ENCODE measurements around the gene ZNF205. TPM values are rescaled to one million over a fixed set of nuclear protein-coding genes. Genes with fewer than 3 reads are reported as not detected.

The ZNF205 gene
- total and polyA plus RNA-seq, 2 of the 13 experiments (the other 11 are each of a cell fraction or from before 2014, with no cell fraction given) = 5.8 to 10.2 TPM

DNA sequence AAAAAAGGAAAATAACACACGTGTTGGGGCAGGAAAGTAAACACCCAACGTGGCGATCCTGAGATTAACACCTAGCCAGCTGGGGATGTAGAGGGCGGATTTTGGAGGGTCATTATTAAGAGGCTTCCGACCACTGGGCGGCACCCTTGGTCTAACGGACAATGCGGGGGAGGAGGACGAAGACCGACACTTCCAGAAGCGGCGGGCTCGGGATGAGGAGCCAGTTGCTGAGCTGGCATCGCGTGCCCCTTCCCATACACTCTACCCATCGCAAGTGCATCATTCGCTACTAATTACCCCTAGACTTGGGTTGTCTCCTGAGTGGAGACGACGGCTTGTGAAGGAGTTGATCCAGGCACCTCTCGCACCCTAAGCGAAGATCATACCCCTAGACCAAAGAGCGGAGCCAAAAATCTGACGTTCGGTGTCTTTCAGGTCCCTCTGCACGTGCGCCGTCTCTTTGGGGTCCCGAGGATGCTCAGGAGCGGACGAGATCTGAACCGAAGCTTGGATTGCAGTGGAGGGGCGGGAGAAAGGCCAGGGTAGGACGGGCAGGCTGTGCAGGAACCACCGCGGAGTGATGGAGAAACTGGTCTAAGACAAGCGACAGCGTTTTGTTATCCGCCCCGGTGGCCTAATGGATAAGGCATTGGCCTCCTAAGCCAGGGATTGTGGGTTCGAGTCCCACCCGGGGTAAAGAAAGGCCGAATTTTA is 40.0 kb downstream of the ZNF205 start (continued):
- TF ChIP-seq NR2C2 (CRISPR knock-in tag; IDR thresholded peaks at IDR 0.05; ENCODE audit: borderline replicate concordance) (no peak; the same call in 1 of the 2 replicates), NFRKB (IDR thresholded peaks at IDR 0.05) (no peak), ZNF274 (CRISPR knock-in tag; IDR thresholded peaks at IDR 0.05) (peak; percentile 81), MXI1 (IDR thresholded peaks at IDR 0.05; ENCODE audit: borderline replicate concordance, low read depth, low read length) (no peak; the same call in 2 of the 3 replicates), ZMYM4 (CRISPR knock-in tag; IDR thresholded peaks at IDR 0.05) (peak; percentile 54; the same call in 1 of the 2 replicates), ZBTB20 (CRISPR knock-in tag; IDR thresholded peaks at IDR 0.05; ENCODE audit: borderline replicate concordance, low read depth) (0 out of 2 replicates have a peak, but pooled peaks have one; percentile 61), GABPA (IDR thresholded peaks at IDR 0.05; ENCODE audit: low read depth, low read length) (no peak), GABPA (CRISPR knock-in tag; IDR thresholded peaks at IDR 0.05; ENCODE audit: low read depth) (no peak), SMAD9 (CRISPR knock-in tag; IDR thresholded peaks at IDR 0.05) (peak; percentile 44; the same call in 1 of the 2 replicates), MAFG (CRISPR knock-in tag; IDR thresholded peaks at IDR 0.05) (no peak), SSRP1 (CRISPR knock-in tag; IDR thresholded peaks at IDR 0.05) (no peak), ZMYM3 (CRISPR knock-in tag; IDR thresholded peaks at IDR 0.05) (peak; percentile 40; the same call in 1 of the 2 replicates), SP2 (CRISPR knock-in tag; IDR thresholded peaks at IDR 0.05) (0 out of 2 replicates have a peak, but pooled peaks have one; percentile 43), RFX5 (IDR thresholded peaks at IDR 0.05; ENCODE audit: low read depth, low read length) (no peak), KDM4B (CRISPR knock-in tag; IDR thresholded peaks at IDR 0.05) (peak; percentile 37; the same call in 1 of the 2 replicates), FOSL1 (CRISPR knock-in tag; IDR thresholded peaks at IDR 0.05; ENCODE audit: borderline replicate concordance) (no peak), SIN3A (IDR thresholded peaks at IDR 0.05; ENCODE audit: borderline replicate concordance, low read depth, low read length) (peak; percentile 36; the same call in 1 of the 2 replicates), HHEX (CRISPR knock-in tag; IDR thresholded peaks at IDR 0.05) (no peak), THAP9 (CRISPR knock-in tag; IDR thresholded peaks at IDR 0.05; ENCODE audit: borderline replicate concordance) (0 out of 2 replicates have a peak, but pooled peaks have one; percentile 43)
- TF ChIP-seq, protein P1, sequence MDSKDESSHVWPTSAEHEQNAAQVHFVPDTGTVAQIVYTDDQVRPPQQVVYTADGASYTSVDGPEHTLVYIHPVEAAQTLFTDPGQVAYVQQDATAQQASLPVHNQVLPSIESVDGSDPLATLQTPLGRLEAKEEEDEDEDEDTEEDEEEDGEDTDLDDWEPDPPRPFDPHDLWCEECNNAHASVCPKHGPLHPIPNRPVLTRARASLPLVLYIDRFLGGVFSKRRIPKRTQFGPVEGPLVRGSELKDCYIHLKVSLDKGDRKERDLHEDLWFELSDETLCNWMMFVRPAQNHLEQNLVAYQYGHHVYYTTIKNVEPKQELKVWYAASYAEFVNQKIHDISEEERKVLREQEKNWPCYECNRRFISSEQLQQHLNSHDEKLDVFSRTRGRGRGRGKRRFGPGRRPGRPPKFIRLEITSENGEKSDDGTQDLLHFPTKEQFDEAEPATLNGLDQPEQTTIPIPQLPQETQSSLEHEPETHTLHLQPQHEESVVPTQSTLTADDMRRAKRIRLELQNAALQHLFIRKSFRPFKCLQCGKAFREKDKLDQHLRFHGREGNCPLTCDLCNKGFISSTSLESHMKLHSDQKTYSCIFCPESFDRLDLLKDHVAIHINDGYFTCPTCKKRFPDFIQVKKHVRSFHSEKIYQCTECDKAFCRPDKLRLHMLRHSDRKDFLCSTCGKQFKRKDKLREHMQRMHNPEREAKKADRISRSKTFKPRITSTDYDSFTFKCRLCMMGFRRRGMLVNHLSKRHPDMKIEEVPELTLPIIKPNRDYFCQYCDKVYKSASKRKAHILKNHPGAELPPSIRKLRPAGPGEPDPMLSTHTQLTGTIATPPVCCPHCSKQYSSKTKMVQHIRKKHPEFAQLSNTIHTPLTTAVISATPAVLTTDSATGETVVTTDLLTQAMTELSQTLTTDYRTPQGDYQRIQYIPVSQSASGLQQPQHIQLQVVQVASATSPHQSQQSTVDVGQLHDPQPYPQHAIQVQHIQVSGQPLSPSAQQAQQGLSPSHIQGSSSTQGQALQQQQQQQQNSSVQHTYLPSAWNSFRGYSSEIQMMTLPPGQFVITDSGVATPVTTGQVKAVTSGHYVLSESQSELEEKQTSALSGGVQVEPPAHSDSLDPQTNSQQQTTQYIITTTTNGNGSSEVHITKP (CRISPR knock-in tag; IDR thresholded peaks at IDR 0.05; ENCODE audit: low read depth) = peak; percentile 47; the same call in 1 of the 2 replicates
- TF ChIP-seq, protein P2, sequence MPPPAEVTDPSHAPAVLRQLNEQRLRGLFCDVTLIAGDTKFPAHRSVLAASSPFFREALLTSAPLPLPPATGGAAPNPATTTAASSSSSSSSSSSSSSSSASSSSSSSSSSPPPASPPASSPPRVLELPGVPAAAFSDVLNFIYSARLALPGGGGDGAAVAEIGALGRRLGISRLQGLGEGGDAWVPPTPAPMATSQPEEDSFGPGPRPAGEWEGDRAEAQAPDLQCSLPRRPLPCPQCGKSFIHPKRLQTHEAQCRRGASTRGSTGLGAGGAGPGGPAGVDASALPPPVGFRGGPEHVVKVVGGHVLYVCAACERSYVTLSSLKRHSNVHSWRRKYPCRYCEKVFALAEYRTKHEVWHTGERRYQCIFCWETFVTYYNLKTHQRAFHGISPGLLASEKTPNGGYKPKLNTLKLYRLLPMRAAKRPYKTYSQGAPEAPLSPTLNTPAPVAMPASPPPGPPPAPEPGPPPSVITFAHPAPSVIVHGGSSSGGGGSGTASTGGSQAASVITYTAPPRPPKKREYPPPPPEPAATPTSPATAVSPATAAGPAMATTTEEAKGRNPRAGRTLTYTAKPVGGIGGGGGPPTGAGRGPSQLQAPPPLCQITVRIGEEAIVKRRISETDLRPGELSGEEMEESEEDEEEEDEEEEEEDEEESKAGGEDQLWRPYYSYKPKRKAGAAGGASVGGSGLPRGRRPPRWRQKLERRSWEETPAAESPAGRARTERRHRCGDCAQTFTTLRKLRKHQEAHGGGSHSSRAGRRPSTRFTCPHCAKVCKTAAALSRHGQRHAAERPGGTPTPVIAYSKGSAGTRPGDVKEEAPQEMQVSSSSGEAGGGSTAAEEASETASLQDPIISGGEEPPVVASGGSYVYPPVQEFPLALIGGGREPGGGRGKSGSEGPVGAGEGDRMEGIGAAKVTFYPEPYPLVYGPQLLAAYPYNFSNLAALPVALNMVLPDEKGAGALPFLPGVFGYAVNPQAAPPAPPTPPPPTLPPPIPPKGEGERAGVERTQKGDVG (CRISPR knock-in tag; IDR thresholded peaks at IDR 0.05; ENCODE audit: borderline replicate concordance) = no peak

All from HepG2 (cell line).